ENCODE results near the gene LRRC8C.

DNA sequence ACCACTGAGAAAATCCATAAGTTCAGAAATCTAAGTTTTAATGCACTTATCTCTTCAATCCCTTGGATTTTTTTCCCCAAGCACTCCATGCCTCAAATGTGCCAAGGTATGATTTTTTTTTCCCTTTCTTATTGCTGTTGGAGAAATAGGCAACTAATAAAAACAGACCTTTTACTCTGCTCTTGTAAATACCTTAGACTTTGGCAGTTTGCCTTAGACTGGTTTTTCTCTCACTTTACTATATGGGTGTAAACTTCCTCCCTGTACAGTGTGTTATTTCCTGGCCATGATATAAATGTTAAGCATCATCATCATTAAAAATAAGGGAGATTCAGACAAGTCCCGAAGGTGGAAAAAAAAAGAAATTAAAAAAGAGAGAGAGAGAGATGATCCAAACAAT lies 65.7 kb downstream of the LRRC8C start:
- TF ChIP-seq EZH2 (IDR thresholded peaks at IDR 0.05) (no peak), POLR2AphosphoS5 (IDR thresholded peaks at IDR 0.05; ENCODE audit: borderline replicate concordance, low read depth, low read length) (no peak)
